ENCODE results near the gene DCDC1. TPM values are rescaled to one million over a fixed set of nuclear protein-coding genes. Genes with fewer than 3 reads are reported as not detected.

Gene DCDC1
- total RNA-seq, 2 experiments from 2014 or later = 0.07 TPM; not detected in 1

DNA sequence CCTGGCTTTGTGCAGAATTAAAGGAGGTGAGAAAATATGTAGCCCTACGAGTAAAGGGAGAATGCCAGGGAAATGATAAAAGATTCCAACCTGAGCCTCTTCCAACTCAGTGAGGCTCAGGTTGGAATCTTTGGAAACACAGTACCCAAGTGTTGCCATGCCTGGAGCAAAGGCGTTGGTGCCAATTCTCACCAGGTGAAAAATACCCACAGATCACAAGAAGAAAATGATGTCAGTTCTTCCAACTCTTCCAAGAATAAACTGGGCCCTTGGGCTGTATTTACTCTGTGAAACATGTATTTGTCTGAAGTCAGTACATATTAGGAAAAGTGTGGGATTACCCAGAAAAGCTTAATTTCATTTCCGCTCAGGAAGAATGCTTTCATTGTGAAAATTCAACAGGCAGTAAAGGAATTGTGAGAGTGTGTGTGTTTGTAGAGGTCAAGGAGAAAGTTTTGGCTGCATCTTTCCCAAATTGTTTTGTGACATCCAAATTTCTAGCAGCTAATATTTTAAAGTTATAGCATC is 548.0 kb downstream of the DCDC1 start:
- no peaks in the 10 kb centered on the region for H3K9me3 Mint-ChIP-seq (ENCODE audit: low read depth)
- no peaks in the 10 kb centered on the region for H3K4me1 Mint-ChIP-seq
- no peaks in the 10 kb centered on the region for H3K36me3 Mint-ChIP-seq
- DNase-seq = no peak
- no peak overlapping the region for H3K27ac Mint-ChIP-seq
- no peak for ATAC-seq
- no peaks in the 10 kb centered on the region for H3K27me3 Mint-ChIP-seq
- CTCF ChIA-PET = no interaction called here
- H3K4me3 Mint-ChIP-seq = no peak overlapping the region

DNA sequence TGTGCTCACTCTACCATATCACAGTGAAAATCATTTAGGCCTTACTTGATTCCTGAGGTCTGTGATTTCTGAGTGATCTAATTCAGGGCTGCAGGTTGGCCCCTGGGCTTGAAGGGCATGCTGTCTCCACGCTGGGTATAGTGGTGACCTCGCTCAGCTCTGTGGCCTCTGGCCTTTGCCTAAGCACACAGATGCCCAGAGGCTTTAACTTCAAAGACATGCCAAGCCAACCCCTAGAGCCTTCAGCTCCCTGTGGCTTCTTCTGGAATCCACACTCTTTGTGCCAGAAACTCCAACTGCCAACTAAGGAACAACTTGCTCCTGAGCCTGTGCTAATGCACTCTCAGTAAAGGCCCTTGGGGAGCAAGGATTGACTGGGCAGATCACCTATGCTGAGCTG is 550.8 kb downstream of the DCDC1 start:
- Mint-ChIP-seq H3K9me3 (ENCODE audit: low read depth) (no peaks in the 10 kb centered on the region), H3K27me3 (no peaks in the 10 kb centered on the region)

GRCh38 chr11:30816959-30817880 is 552.3 kb downstream of the DCDC1 start:
- no peak overlapping the region for H3K27ac Mint-ChIP-seq
- no peak for DNase-seq
- ATAC-seq = no peak
- no peaks in the 10 kb centered on the region for H3K4me1 Mint-ChIP-seq
- no peaks in the 10 kb centered on the region for H3K9me3 Mint-ChIP-seq (ENCODE audit: low read depth)
- H3K27me3 Mint-ChIP-seq = no peaks in the 10 kb centered on the region
- no peaks in the 10 kb centered on the region for H3K36me3 Mint-ChIP-seq
- no peak overlapping the region for H3K4me3 Mint-ChIP-seq
- CTCF ChIA-PET = no interaction called here

More for the DNA sequence above, 550.8 kb downstream of the DCDC1 start:
- CTCF ChIA-PET = no interaction called here
- Mint-ChIP-seq H3K4me1 (no peaks in the 10 kb centered on the region), H3K36me3 (no peaks in the 10 kb centered on the region), H3K27ac (no peak overlapping the region), H3K4me3 (no peak overlapping the region)
- DNase-seq (no peak), ATAC-seq (no peak)

- DNase-seq (no peak), ATAC-seq (no peak)
- H3K27me3 Mint-ChIP-seq = no peaks in the 10 kb centered on the region
- CTCF ChIA-PET = no interaction called here
- no peak overlapping the region for H3K27ac Mint-ChIP-seq
- H3K4me1 Mint-ChIP-seq = no peaks in the 10 kb centered on the region
- H3K9me3 Mint-ChIP-seq (ENCODE audit: low read depth) = no peaks in the 10 kb centered on the region
- H3K36me3 Mint-ChIP-seq = no peaks in the 10 kb centered on the region
- H3K4me3 Mint-ChIP-seq = no peak overlapping the region
Observed at GRCh38 chr11:30815619-30816018, 553.9 kb downstream of the DCDC1 start.

DNA sequence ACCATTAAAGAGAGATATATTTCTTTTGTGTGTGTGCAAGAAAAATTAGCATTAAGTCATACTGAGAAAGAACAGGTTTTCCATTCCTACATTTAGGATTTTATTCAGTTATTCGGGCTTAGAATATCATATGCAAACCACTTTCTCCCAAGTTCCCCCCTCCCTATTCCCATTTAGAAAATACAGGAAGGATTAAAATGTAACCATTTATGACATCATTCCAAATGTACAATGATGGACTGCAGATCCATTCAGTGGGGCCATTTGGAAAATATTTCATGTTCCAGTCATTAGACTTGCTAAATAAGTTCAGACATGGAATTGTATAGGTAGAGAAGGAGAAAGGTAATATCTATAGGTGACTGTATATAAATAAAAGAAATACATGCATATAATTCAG is 554.8 kb downstream of the DCDC1 start:
- Mint-ChIP-seq H3K27ac (no peak overlapping the region), H3K4me3 (no peak overlapping the region), H3K9me3 (ENCODE audit: low read depth) (no peaks in the 10 kb centered on the region), H3K27me3 (no peaks in the 10 kb centered on the region), H3K4me1 (no peaks in the 10 kb centered on the region), H3K36me3 (no peaks in the 10 kb centered on the region)
- CTCF ChIA-PET = no interaction called here
- DNase-seq (no peak), ATAC-seq (no peak)

Other genes with a start within 250 kb of the DCDC1 start
- gene DNAJC24, start 121 bp upstream of the DCDC1 start, total RNA-seq = 10 to 100 TPM; 14.7 to 17.6 TPM
- gene IMMP1L, start 139.9 kb upstream of the DCDC1 start, total RNA-seq = 10 to 100 TPM; 15.2 to 19.9 TPM
- 10 to 100 TPM; 20.7 to 23.7 TPM for gene ELP4, start 140.0 kb upstream of the DCDC1 start, total RNA-seq

Data from activated CD8-positive, alpha-beta memory T cell treated with anti-CD3 and anti-CD28 coated beads, Interleukin-2, amount 10 ng/mL, durations not matched to agents 7 days and 5 days (primary cell).